ENCODE results near the gene AGFG2.

DNA sequence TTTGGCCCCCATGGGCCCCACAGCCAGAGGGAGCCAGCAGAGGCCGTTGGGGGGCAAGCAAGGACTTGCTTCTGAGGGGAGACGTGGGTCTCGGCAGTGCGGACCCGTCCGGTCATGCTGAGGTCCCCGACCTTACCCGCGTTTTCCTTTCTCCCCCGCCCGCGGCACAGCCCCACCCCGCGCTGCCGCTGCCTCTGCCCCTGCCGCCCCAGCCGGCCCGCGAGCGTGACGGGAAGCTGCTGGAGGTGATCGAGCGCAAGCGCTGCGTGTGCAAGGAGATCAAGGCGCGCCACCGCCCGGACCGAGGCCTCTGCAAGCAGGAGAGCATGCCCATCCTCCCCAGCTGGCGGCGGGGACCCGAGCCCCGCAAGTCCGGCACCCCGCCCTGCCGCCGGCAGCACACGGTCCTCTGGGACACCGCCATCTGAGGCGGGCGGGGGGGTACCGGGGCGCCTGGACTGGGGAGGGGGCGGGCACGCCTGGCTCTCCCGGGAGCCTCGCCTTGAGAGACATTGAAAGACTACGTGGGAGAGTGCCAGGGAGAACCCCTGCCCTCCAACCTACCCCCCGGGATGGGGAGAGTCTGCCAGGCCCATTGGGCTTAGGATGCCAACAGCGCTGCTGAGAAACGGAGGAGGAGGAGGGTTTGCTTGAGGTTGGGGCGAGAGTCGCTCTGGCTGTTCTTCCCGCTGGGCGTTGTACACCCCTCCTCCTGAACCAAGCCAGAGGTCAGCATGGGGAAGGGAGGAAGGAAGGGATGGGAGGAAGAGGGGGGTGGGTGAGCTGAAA is 45.3 kb upstream of the AGFG2 start:
- TF ChIP-seq, protein P1, sequence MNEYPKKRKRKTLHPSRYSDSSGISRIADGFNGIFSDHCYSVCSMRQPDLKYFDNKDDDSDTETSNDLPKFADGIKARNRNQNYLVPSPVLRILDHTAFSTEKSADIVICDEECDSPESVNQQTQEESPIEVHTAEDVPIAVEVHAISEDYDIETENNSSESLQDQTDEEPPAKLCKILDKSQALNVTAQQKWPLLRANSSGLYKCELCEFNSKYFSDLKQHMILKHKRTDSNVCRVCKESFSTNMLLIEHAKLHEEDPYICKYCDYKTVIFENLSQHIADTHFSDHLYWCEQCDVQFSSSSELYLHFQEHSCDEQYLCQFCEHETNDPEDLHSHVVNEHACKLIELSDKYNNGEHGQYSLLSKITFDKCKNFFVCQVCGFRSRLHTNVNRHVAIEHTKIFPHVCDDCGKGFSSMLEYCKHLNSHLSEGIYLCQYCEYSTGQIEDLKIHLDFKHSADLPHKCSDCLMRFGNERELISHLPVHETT (tag by site-specific recombination; IDR thresholded peaks at IDR 0.05): no peak
- no peak for TF ChIP-seq BCL11B (tag by site-specific recombination; IDR thresholded peaks at IDR 0.05; ENCODE audit: low read depth)
- TF ChIP-seq ZNF621 (tag by site-specific recombination; IDR thresholded peaks at IDR 0.05): no peak
- TF ChIP-seq, protein P2, sequence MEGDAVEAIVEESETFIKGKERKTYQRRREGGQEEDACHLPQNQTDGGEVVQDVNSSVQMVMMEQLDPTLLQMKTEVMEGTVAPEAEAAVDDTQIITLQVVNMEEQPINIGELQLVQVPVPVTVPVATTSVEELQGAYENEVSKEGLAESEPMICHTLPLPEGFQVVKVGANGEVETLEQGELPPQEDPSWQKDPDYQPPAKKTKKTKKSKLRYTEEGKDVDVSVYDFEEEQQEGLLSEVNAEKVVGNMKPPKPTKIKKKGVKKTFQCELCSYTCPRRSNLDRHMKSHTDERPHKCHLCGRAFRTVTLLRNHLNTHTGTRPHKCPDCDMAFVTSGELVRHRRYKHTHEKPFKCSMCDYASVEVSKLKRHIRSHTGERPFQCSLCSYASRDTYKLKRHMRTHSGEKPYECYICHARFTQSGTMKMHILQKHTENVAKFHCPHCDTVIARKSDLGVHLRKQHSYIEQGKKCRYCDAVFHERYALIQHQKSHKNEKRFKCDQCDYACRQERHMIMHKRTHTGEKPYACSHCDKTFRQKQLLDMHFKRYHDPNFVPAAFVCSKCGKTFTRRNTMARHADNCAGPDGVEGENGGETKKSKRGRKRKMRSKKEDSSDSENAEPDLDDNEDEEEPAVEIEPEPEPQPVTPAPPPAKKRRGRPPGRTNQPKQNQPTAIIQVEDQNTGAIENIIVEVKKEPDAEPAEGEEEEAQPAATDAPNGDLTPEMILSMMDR (tag by site-specific recombination; IDR thresholded peaks at IDR 0.05): no peak
- TF ChIP-seq ZNF391 (tag by site-specific recombination; IDR thresholded peaks at IDR 0.05; ENCODE audit: borderline replicate concordance, low read depth): no peak
- TF ChIP-seq SALL2 (tag by site-specific recombination; IDR thresholded peaks at IDR 0.05; ENCODE audit: borderline replicate concordance): no peak
- TF ChIP-seq MYNN (tag by site-specific recombination; IDR thresholded peaks at IDR 0.05; ENCODE audit: borderline replicate concordance): no peak
- TF ChIP-seq ZSCAN30 (tag by site-specific recombination; IDR thresholded peaks at IDR 0.05): no peak
